HEK293 (cell line): ENCODE measurements around the gene HSPA4L.

ENCODE experiments used
- ELK4 ChIP-seq: IDR thresholded peaks from 2 replicates; pipeline ENCODE4 v1.6.1; 2011; ENCODE audit warnings: mild to moderate bottlenecking, low read depth, low read length, borderline replicate concordance
- KLF1 ChIP-seq: fragments of 450-650 bp; formaldehyde crosslinking; IDR thresholded peaks from 2 replicates; pipeline ENCODE4 v1.5.1; 2016; ENCODE audit warnings: missing biosample characterization, missing genetic modification characterization
- KLF16 ChIP-seq: fragments of 450-650 bp; formaldehyde crosslinking; IDR thresholded peaks from 2 replicates; pipeline ENCODE4 v1.5.1; 2017; ENCODE audit warnings: missing biosample characterization, missing genetic modification characterization
- KLF8 ChIP-seq: fragments of 450-650 bp; formaldehyde crosslinking; IDR thresholded peaks from 2 replicates; pipeline ENCODE4 v1.5.1; 2016; ENCODE audit warnings: missing biosample characterization, missing genetic modification characterization
- KLF9 ChIP-seq: fragments of 450-650 bp; formaldehyde crosslinking; IDR thresholded peaks from 2 replicates; pipeline ENCODE4 v1.5.1; 2016; ENCODE audit warnings: missing biosample characterization, missing genetic modification characterization, low read depth
- OSR2 ChIP-seq: fragments of 450-650 bp; formaldehyde crosslinking; IDR thresholded peaks from 2 replicates; pipeline ENCODE4 v1.5.1; 2016; ENCODE audit warnings: missing biosample characterization, missing genetic modification characterization
- TSHZ1 ChIP-seq: fragments of 450-650 bp; formaldehyde crosslinking; IDR thresholded peaks from 2 replicates; pipeline ENCODE4 v1.5.1; 2016; ENCODE audit warnings: missing biosample characterization, missing genetic modification characterization, borderline replicate concordance
- ZEB2 ChIP-seq: fragments of 450-650 bp; formaldehyde crosslinking; IDR thresholded peaks from 2 replicates; pipeline ENCODE4 v1.5.1; 2016; ENCODE audit warnings: missing biosample characterization, missing genetic modification characterization
- ZNF2 ChIP-seq: fragments of 450-650 bp; formaldehyde crosslinking; IDR thresholded peaks from 2 replicates; pipeline ENCODE4 v1.5.1; 2016; ENCODE audit warnings: missing biosample characterization, missing genetic modification characterization
- ZNF280D ChIP-seq: fragments of 450-650 bp; formaldehyde crosslinking; IDR thresholded peaks from 2 replicates; pipeline ENCODE4 v1.5.1; 2016; ENCODE audit warnings: missing biosample characterization, missing genetic modification characterization
- ZNF366 ChIP-seq: fragments of 450-650 bp; formaldehyde crosslinking; conservative IDR thresholded peaks from 2 replicates; pipeline ENCODE4 v1.5.1; 2016; ENCODE audit warnings: missing biosample characterization, missing genetic modification characterization
- ZNF391 ChIP-seq: fragments of 450-650 bp; formaldehyde crosslinking; IDR thresholded peaks from 2 replicates; pipeline ENCODE4 v1.5.1; 2016; ENCODE audit warnings: low read depth, missing biosample characterization, missing genetic modification characterization, borderline replicate concordance
- ZNF423 ChIP-seq: fragments of 450-650 bp; formaldehyde crosslinking; IDR thresholded peaks from 2 replicates; pipeline ENCODE4 v1.5.1; 2016; ENCODE audit warnings: missing biosample characterization, missing genetic modification characterization
- ZNF555 ChIP-seq: fragments of 450-650 bp; formaldehyde crosslinking; conservative IDR thresholded peaks from 2 replicates; pipeline ENCODE4 v1.5.1; 2017; ENCODE audit warnings: missing biosample characterization, mild to moderate bottlenecking, missing genetic modification characterization, inconsistent platforms
- ZNF792 ChIP-seq: fragments of 450-650 bp; formaldehyde crosslinking; IDR thresholded peaks from 2 replicates; pipeline ENCODE4 v1.5.1; 2016; ENCODE audit warnings: missing biosample characterization, missing genetic modification characterization
- TF ChIP-seq, protein P1 (sequence below): fragments of 450-650 bp; formaldehyde crosslinking; IDR thresholded peaks from 2 replicates; pipeline ENCODE4 v1.5.1; 2016; ENCODE audit warnings: missing biosample characterization, missing genetic modification characterization
- TF ChIP-seq, protein P2 (sequence below): fragments of 450-650 bp; formaldehyde crosslinking; IDR thresholded peaks from 2 replicates; pipeline ENCODE4 v1.5.1; 2016; ENCODE audit warnings: missing biosample characterization, missing genetic modification characterization

Gene HSPA4L

DNA sequence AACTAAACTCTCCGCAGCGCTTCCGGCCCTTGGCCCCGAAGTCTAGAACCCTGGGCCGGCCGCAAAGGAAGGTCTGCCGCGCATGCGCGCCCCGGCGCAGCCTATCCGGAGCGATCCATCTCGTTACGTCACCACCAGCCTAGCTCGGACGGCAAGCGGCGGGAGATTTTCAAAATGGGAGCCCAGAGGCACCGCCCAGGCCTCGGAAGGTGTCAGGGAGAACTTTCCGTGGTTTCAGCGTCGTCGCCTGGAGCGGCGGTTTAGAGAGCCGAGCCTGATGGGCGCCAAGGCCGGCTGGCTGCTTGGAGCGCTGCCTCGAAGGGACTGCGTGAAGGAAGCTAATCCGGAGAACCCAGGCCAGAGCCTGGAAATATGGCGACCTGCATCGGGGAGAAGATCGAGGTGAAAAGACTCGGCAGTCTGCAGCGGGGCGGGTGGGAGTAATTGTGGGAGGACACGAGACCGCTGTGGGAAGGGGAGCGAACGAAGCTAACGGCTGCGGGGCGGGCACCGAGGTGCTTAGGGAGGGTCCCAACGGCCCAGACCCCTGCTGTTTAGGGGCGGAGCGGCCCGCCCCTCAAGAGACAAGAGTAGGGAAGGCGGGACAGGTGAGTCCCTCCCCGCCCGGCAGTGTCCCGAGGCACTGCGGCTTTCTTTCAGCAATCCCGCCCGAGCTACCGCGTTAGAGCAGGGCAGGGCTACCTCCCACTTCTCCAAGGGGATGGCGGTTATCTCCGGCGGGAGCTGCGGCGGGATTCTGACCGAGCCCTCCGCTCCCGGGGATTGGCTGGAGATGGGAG, 98.8 kb downstream of the HSPA4L start, which contains the start of gene PLK4 (continued):
- TF ChIP-seq ZNF280D (no peak), ZNF555 (no peak), ZNF423 (tag by site-specific recombination) (peak; percentile 28; the same call in 1 of the 2 replicates), KLF8 (tag by site-specific recombination) (peak; percentile 92), ZEB2 (tag by site-specific recombination) (peak; percentile 69; the same call in 1 of the 2 replicates), ELK4 (no peak), KLF9 (tag by site-specific recombination) (peak; percentile 90), KLF1 (peak; percentile 91), OSR2 (tag by site-specific recombination) (peak; percentile 47), TSHZ1 (tag by site-specific recombination) (peak; percentile 42; the same call in 1 of the 2 replicates), ZNF366 (tag by site-specific recombination) (0 out of 2 replicates have a peak, but pooled peaks have one; percentile 33), ZNF391 (peak; percentile 22; the same call in 1 of the 2 replicates), ZNF2 (tag by site-specific recombination) (peak; percentile 82), KLF16 (peak; percentile 89), ZNF792 (tag by site-specific recombination) (no peak)
- TF ChIP-seq, protein P1, sequence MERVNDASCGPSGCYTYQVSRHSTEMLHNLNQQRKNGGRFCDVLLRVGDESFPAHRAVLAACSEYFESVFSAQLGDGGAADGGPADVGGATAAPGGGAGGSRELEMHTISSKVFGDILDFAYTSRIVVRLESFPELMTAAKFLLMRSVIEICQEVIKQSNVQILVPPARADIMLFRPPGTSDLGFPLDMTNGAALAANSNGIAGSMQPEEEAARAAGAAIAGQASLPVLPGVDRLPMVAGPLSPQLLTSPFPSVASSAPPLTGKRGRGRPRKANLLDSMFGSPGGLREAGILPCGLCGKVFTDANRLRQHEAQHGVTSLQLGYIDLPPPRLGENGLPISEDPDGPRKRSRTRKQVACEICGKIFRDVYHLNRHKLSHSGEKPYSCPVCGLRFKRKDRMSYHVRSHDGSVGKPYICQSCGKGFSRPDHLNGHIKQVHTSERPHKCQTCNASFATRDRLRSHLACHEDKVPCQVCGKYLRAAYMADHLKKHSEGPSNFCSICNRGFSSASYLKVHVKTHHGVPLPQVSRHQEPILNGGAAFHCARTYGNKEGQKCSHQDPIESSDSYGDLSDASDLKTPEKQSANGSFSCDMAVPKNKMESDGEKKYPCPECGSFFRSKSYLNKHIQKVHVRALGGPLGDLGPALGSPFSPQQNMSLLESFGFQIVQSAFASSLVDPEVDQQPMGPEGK (tag by site-specific recombination): peak; percentile 91
- TF ChIP-seq, protein P2, sequence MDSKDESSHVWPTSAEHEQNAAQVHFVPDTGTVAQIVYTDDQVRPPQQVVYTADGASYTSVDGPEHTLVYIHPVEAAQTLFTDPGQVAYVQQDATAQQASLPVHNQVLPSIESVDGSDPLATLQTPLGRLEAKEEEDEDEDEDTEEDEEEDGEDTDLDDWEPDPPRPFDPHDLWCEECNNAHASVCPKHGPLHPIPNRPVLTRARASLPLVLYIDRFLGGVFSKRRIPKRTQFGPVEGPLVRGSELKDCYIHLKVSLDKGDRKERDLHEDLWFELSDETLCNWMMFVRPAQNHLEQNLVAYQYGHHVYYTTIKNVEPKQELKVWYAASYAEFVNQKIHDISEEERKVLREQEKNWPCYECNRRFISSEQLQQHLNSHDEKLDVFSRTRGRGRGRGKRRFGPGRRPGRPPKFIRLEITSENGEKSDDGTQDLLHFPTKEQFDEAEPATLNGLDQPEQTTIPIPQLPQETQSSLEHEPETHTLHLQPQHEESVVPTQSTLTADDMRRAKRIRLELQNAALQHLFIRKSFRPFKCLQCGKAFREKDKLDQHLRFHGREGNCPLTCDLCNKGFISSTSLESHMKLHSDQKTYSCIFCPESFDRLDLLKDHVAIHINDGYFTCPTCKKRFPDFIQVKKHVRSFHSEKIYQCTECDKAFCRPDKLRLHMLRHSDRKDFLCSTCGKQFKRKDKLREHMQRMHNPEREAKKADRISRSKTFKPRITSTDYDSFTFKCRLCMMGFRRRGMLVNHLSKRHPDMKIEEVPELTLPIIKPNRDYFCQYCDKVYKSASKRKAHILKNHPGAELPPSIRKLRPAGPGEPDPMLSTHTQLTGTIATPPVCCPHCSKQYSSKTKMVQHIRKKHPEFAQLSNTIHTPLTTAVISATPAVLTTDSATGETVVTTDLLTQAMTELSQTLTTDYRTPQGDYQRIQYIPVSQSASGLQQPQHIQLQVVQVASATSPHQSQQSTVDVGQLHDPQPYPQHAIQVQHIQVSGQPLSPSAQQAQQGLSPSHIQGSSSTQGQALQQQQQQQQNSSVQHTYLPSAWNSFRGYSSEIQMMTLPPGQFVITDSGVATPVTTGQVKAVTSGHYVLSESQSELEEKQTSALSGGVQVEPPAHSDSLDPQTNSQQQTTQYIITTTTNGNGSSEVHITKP (tag by site-specific recombination): peak; percentile 62; the same call in 1 of the 2 replicates
